ENCODE measurements around the gene HEATR5A.
"Not testable (repeated sequence)": the region's sequence is repeated elsewhere in the genome, so short reads cannot be mapped to it uniquely, and the experiment has no call there.

Gene HEATR5A

GRCh38 chr14:31261523-31261858 lies 158.9 kb downstream of the HEATR5A start:
- no peaks in the 10 kb centered on the region for H3K9me3 ChIP-seq (ENCODE audit: control insufficient read depth in 2 of 2, low read length in 2 of 2)
- peak overlapping the region in 1 of 2 donors; percentile 1 for H3K9ac ChIP-seq (ENCODE audit: low read depth in 1 of 2, low read length in 2 of 2)
- H3K27me3 ChIP-seq (ENCODE audit: control insufficient read depth in 2 of 2, insufficient read depth in 2 of 2, low read length in 2 of 2): no peaks in the 10 kb centered on the region
- no peak overlapping the region for H3K4me3 ChIP-seq (ENCODE audit: low read length in 2 of 2)
- peaks cover 8 to 9% of the 10 kb centered on the region in 2 donors for H3K4me1 ChIP-seq (ENCODE audit: control insufficient read depth in 2 of 2, insufficient read depth in 2 of 2, low read length in 2 of 2)
- no peaks in the 10 kb centered on the region for H3K36me3 ChIP-seq (ENCODE audit: control insufficient read depth in 2 of 2, insufficient read depth in 2 of 2, low read length in 2 of 2)
- peak overlapping the region; percentile 10 to 23 for H3K27ac ChIP-seq (ENCODE audit: low read depth in 2 of 2, low read length in 2 of 2)

GRCh38 chr14:31259040-31259435 lies 161.3 kb downstream of the HEATR5A start:
- H3K27me3 ChIP-seq (ENCODE audit: control insufficient read depth in 2 of 2, insufficient read depth in 2 of 2, low read length in 2 of 2); H3K9me3 ChIP-seq (ENCODE audit: control insufficient read depth in 2 of 2, low read length in 2 of 2); H3K27ac ChIP-seq (ENCODE audit: low read depth in 2 of 2, low read length in 2 of 2); H3K4me1 ChIP-seq (ENCODE audit: control insufficient read depth in 2 of 2, insufficient read depth in 2 of 2, low read length in 2 of 2); H3K9ac ChIP-seq (ENCODE audit: low read depth in 1 of 2, low read length in 2 of 2); H3K4me3 ChIP-seq (ENCODE audit: low read length in 2 of 2); H3K36me3 ChIP-seq (ENCODE audit: control insufficient read depth in 2 of 2, insufficient read depth in 2 of 2, low read length in 2 of 2): not testable (repeated sequence)

GRCh38 chr14:31258427-31259039 lies 161.8 kb downstream of the HEATR5A start:
- Histone ChIP-seq H3K27me3 (ENCODE audit: control insufficient read depth in 2 of 2, insufficient read depth in 2 of 2, low read length in 2 of 2) (no peaks in the 10 kb centered on the region), H3K9ac (ENCODE audit: low read depth in 1 of 2, low read length in 2 of 2) (no peak overlapping the region), H3K4me1 (ENCODE audit: control insufficient read depth in 2 of 2, insufficient read depth in 2 of 2, low read length in 2 of 2) (peaks cover 5 to 8% of the 10 kb centered on the region in 2 donors), H3K36me3 (ENCODE audit: control insufficient read depth in 2 of 2, insufficient read depth in 2 of 2, low read length in 2 of 2) (no peaks in the 10 kb centered on the region), H3K27ac (ENCODE audit: low read depth in 2 of 2, low read length in 2 of 2) (no peak overlapping the region), H3K4me3 (ENCODE audit: low read length in 2 of 2) (no peak overlapping the region), H3K9me3 (ENCODE audit: control insufficient read depth in 2 of 2, low read length in 2 of 2) (no peaks in the 10 kb centered on the region)

GRCh38 chr14:31257554-31258426 lies 162.6 kb downstream of the HEATR5A start:
- H3K4me1 ChIP-seq (ENCODE audit: control insufficient read depth in 2 of 2, insufficient read depth in 2 of 2, low read length in 2 of 2); H3K9me3 ChIP-seq (ENCODE audit: control insufficient read depth in 2 of 2, low read length in 2 of 2); H3K27me3 ChIP-seq (ENCODE audit: control insufficient read depth in 2 of 2, insufficient read depth in 2 of 2, low read length in 2 of 2); H3K4me3 ChIP-seq (ENCODE audit: low read length in 2 of 2); H3K27ac ChIP-seq (ENCODE audit: low read depth in 2 of 2, low read length in 2 of 2); H3K36me3 ChIP-seq (ENCODE audit: control insufficient read depth in 2 of 2, insufficient read depth in 2 of 2, low read length in 2 of 2); H3K9ac ChIP-seq (ENCODE audit: low read depth in 1 of 2, low read length in 2 of 2): not testable (repeated sequence)

- peaks cover 5% of the 10 kb centered on the region in 2 donors for H3K4me1 ChIP-seq (ENCODE audit: control insufficient read depth in 2 of 2, insufficient read depth in 2 of 2, low read length in 2 of 2)
- no peak overlapping the region for H3K4me3 ChIP-seq (ENCODE audit: low read length in 2 of 2)
- H3K9ac ChIP-seq (ENCODE audit: low read depth in 1 of 2, low read length in 2 of 2): no peak overlapping the region
- no peak overlapping the region for H3K27ac ChIP-seq (ENCODE audit: low read depth in 2 of 2, low read length in 2 of 2)
- H3K27me3 ChIP-seq (ENCODE audit: control insufficient read depth in 2 of 2, insufficient read depth in 2 of 2, low read length in 2 of 2): no peaks in the 10 kb centered on the region
- H3K9me3 ChIP-seq (ENCODE audit: control insufficient read depth in 2 of 2, low read length in 2 of 2): no peaks in the 10 kb centered on the region
- no peaks in the 10 kb centered on the region for H3K36me3 ChIP-seq (ENCODE audit: control insufficient read depth in 2 of 2, insufficient read depth in 2 of 2, low read length in 2 of 2)
These were observed 163.2 kb downstream of the HEATR5A start for GRCh38 chr14:31257244-31257553.

- no peaks in the 10 kb centered on the region for H3K9me3 ChIP-seq (ENCODE audit: control insufficient read depth in 2 of 2, low read length in 2 of 2)
These were observed 163.7 kb downstream of the HEATR5A start for GRCh38 chr14:31256534-31257243.

GRCh38 chr14:31255918-31256317 lies 164.4 kb downstream of the HEATR5A start:
- peaks cover 2 to 17% of the 10 kb centered on the region in 2 donors for H3K4me1 ChIP-seq (ENCODE audit: control insufficient read depth in 2 of 2, insufficient read depth in 2 of 2, low read length in 2 of 2)
- not testable (repeated sequence) for H3K9ac ChIP-seq (ENCODE audit: low read depth in 1 of 2, low read length in 2 of 2); H3K4me3 ChIP-seq (ENCODE audit: low read length in 2 of 2); H3K27me3 ChIP-seq (ENCODE audit: control insufficient read depth in 2 of 2, insufficient read depth in 2 of 2, low read length in 2 of 2); H3K27ac ChIP-seq (ENCODE audit: low read depth in 2 of 2, low read length in 2 of 2); H3K9me3 ChIP-seq (ENCODE audit: control insufficient read depth in 2 of 2, low read length in 2 of 2); H3K36me3 ChIP-seq (ENCODE audit: control insufficient read depth in 2 of 2, insufficient read depth in 2 of 2, low read length in 2 of 2)

More at GRCh38 chr14:31256534-31257243, 163.7 kb downstream of the HEATR5A start:
- no peak overlapping the region for H3K27ac ChIP-seq (ENCODE audit: low read depth in 2 of 2, low read length in 2 of 2)
- no peak overlapping the region for H3K4me3 ChIP-seq (ENCODE audit: low read length in 2 of 2)
- H3K36me3 ChIP-seq (ENCODE audit: control insufficient read depth in 2 of 2, insufficient read depth in 2 of 2, low read length in 2 of 2): no peaks in the 10 kb centered on the region
- H3K9ac ChIP-seq (ENCODE audit: low read depth in 1 of 2, low read length in 2 of 2): no peak overlapping the region
- H3K4me1 ChIP-seq (ENCODE audit: control insufficient read depth in 2 of 2, insufficient read depth in 2 of 2, low read length in 2 of 2): peaks cover 2 to 10% of the 10 kb centered on the region in 2 donors
- no peaks in the 10 kb centered on the region for H3K27me3 ChIP-seq (ENCODE audit: control insufficient read depth in 2 of 2, insufficient read depth in 2 of 2, low read length in 2 of 2)

GRCh38 chr14:31255286-31255685 lies 165.1 kb downstream of the HEATR5A start:
- Histone ChIP-seq H3K4me1 (ENCODE audit: control insufficient read depth in 2 of 2, insufficient read depth in 2 of 2, low read length in 2 of 2) (peaks cover 2 to 17% of the 10 kb centered on the region in 2 donors), H3K27me3 (ENCODE audit: control insufficient read depth in 2 of 2, insufficient read depth in 2 of 2, low read length in 2 of 2) (no peaks in the 10 kb centered on the region), H3K9me3 (ENCODE audit: control insufficient read depth in 2 of 2, low read length in 2 of 2) (no peaks in the 10 kb centered on the region), H3K9ac (ENCODE audit: low read depth in 1 of 2, low read length in 2 of 2) (no peak overlapping the region), H3K4me3 (ENCODE audit: low read length in 2 of 2) (no peak overlapping the region), H3K27ac (ENCODE audit: low read depth in 2 of 2, low read length in 2 of 2) (no peak overlapping the region), H3K36me3 (ENCODE audit: control insufficient read depth in 2 of 2, insufficient read depth in 2 of 2, low read length in 2 of 2) (no peaks in the 10 kb centered on the region)

GRCh38 chr14:31253746-31254471 lies 166.4 kb downstream of the HEATR5A start:
- no peak overlapping the region for H3K4me3 ChIP-seq (ENCODE audit: low read length in 2 of 2)
- no peaks in the 10 kb centered on the region for H3K9me3 ChIP-seq (ENCODE audit: control insufficient read depth in 2 of 2, low read length in 2 of 2)
- no peaks in the 10 kb centered on the region for H3K36me3 ChIP-seq (ENCODE audit: control insufficient read depth in 2 of 2, insufficient read depth in 2 of 2, low read length in 2 of 2)
- no peak overlapping the region for H3K27ac ChIP-seq (ENCODE audit: low read depth in 2 of 2, low read length in 2 of 2)
- peaks cover 2 to 17% of the 10 kb centered on the region in 2 donors for H3K4me1 ChIP-seq (ENCODE audit: control insufficient read depth in 2 of 2, insufficient read depth in 2 of 2, low read length in 2 of 2)
- H3K27me3 ChIP-seq (ENCODE audit: control insufficient read depth in 2 of 2, insufficient read depth in 2 of 2, low read length in 2 of 2): no peaks in the 10 kb centered on the region
- no peak overlapping the region for H3K9ac ChIP-seq (ENCODE audit: low read depth in 1 of 2, low read length in 2 of 2)

GRCh38 chr14:31252865-31253264 lies 167.5 kb downstream of the HEATR5A start:
- Histone ChIP-seq H3K4me3 (ENCODE audit: low read length in 2 of 2) (no peak overlapping the region), H3K27me3 (ENCODE audit: control insufficient read depth in 2 of 2, insufficient read depth in 2 of 2, low read length in 2 of 2) (no peaks in the 10 kb centered on the region), H3K27ac (ENCODE audit: low read depth in 2 of 2, low read length in 2 of 2) (no peak overlapping the region), H3K9ac (ENCODE audit: low read depth in 1 of 2, low read length in 2 of 2) (no peak overlapping the region), H3K9me3 (ENCODE audit: control insufficient read depth in 2 of 2, low read length in 2 of 2) (no peaks in the 10 kb centered on the region), H3K36me3 (ENCODE audit: control insufficient read depth in 2 of 2, insufficient read depth in 2 of 2, low read length in 2 of 2) (no peaks in the 10 kb centered on the region), H3K4me1 (ENCODE audit: control insufficient read depth in 2 of 2, insufficient read depth in 2 of 2, low read length in 2 of 2) (peaks cover 2 to 12% of the 10 kb centered on the region in 2 donors)
